NCI-H345 (cell line): ENCODE results near the gene GPR63.

Experiments used
- DNase-seq: peaks from one replicate; lab custom pipeline; 2025; lab: John Stamatoyannopoulos, UW

Gene GPR63

DNA sequence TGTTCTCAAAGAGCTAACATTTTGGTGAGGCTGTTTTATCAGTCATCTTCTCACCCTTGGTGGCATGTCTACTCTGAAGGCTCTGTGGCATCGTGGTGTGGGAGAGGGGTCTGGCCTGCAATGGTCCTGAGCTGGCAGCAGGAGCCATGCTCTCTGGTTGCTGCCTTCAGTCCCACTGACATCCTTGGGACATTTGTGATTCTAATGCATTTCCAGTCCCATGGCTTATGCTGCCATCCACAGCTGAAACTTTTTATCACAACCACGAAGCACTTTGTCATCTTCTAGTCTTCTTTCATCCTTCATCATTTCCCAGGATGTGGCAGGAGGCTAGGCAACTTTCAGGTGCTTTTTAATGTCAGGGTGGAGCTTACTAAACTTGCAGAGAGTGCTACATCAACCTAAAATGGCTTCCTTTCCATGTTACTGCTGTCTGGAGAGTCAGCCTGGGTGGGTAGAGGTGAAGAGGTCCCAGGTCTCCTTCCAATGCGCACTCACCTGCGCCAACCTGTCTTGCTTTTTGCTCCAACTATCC, 77.1 kb downstream of the GPR63 start:
- DNase-seq = peak; percentile 24

GRCh38 chr6:96755096-96755495, 82.2 kb downstream of the GPR63 start:
- DNase-seq = no peak

GRCh38 chr6:96749891-96750290, 87.4 kb downstream of the GPR63 start:
- DNase-seq = no peak
